Liver (tissue), 9 donors: ENCODE results near the gene CA5A. TPM values are rescaled to one million over a fixed set of nuclear protein-coding genes. Genes with fewer than 3 reads are reported as not detected.

ENCODE experiments used
- DNase-seq: peaks from one replicate; pipeline ENCODE4 v3.0.0-alpha.2; 2017; ENCODE audit warnings: low spot score
- H3K27ac ChIP-seq, 2 donors: one replicate each; pipeline ENCODE4 v1.7.0; 2013; ENCODE audit warnings: inconsistent platforms in 2 of 2, low read length in 2 of 2, control low read depth in 1 of 2, low read depth in 1 of 2, mild to moderate bottlenecking in 1 of 2
- H3K27me3 ChIP-seq, 4 donors: one replicate each; pipeline versions ENCODE4 v1.6.1 to v1.7.0; 2013; ENCODE audit warnings: low read length in 3 of 4, inconsistent platforms in 1 of 4, mild to moderate bottlenecking in 1 of 4, moderate library complexity in 1 of 4; ENCODE audit not compliant: control insufficient read depth in 4 of 4, insufficient read depth in 4 of 4
- H3K36me3 ChIP-seq, 4 donors: one replicate each; pipeline versions ENCODE4 v1.6.1 to v1.7.0; 2013; ENCODE audit warnings: low read length in 3 of 4, mild to moderate bottlenecking in 3 of 4, low read depth in 1 of 4, moderate library complexity in 1 of 4; ENCODE audit not compliant: control insufficient read depth in 4 of 4, insufficient read depth in 3 of 4
- H3K4me1 ChIP-seq, 4 donors: one replicate each; pipeline versions ENCODE4 v1.6.1 to v1.7.0; 2013; ENCODE audit warnings: low read length in 3 of 4, mild to moderate bottlenecking in 3 of 4, moderate library complexity in 1 of 4; ENCODE audit not compliant: control insufficient read depth in 4 of 4, insufficient read depth in 4 of 4
- H3K4me3 ChIP-seq, 3 donors: one replicate each; pipeline versions ENCODE4 v1.6.1 to v1.7.0; 2013; ENCODE audit warnings: low read length in 3 of 3, control low read depth in 1 of 3, low read depth in 1 of 3, mild to moderate bottlenecking in 1 of 3
- H3K9ac ChIP-seq, 2 donors: one replicate each; pipeline ENCODE4 v1.7.0; 2013; ENCODE audit warnings: low read length in 2 of 2, mild to moderate bottlenecking in 2 of 2, moderate library complexity in 2 of 2, control low read depth in 1 of 2, low read depth in 1 of 2
- H3K9me3 ChIP-seq, 4 donors: one replicate each; pipeline versions ENCODE4 v1.6.1 to v1.7.0; 2013; ENCODE audit warnings: low read length in 3 of 4; ENCODE audit not compliant: control insufficient read depth in 4 of 4
- ATF3 ChIP-seq: IDR thresholded peaks from 2 replicates; pipeline ENCODE4 v1.6.1; 2016; ENCODE audit warnings: antibody characterized with exemption
- CTCF ChIP-seq: fragments of 150-350 bp; IDR thresholded peaks from 2 replicates; pipeline ENCODE4 v1.5.1; 2017; ENCODE audit warnings: improper control_type of control experiment, low read depth, low read length; ENCODE audit not compliant: missing input control
- EGR1 ChIP-seq, 2 donors: IDR thresholded peaks; 2 replicates each; pipeline ENCODE4 v1.6.1; 2016 to 2018; ENCODE audit warnings: antibody characterized with exemption in 2 of 2, low read depth in 2 of 2
- FOXA2 ChIP-seq: IDR thresholded peaks from 2 replicates; pipeline ENCODE4 v1.6.1; 2016; ENCODE audit warnings: antibody characterized with exemption
- HNF4A ChIP-seq, 2 donors: conservative IDR thresholded peaks; 2 replicates each; pipeline ENCODE4 v1.6.1; 2016; ENCODE audit warnings: antibody characterized with exemption in 2 of 2, mild to moderate bottlenecking in 2 of 2
- HNF4G ChIP-seq: IDR thresholded peaks from 2 replicates; pipeline ENCODE4 v1.6.1; 2016; ENCODE audit warnings: antibody characterized with exemption
- JUND ChIP-seq, 2 donors: IDR thresholded peaks; 2 replicates each; pipeline ENCODE4 v1.6.1; 2016; ENCODE audit warnings: antibody characterized with exemption in 2 of 2
- MAX ChIP-seq: IDR thresholded peaks from 2 replicates; pipeline ENCODE4 v1.6.1; 2016; ENCODE audit warnings: antibody characterized with exemption
- NR2F2 ChIP-seq: IDR thresholded peaks from 2 replicates; pipeline ENCODE4 v1.6.1; 2016; ENCODE audit warnings: antibody characterized with exemption
- SP1 ChIP-seq: IDR thresholded peaks from 2 replicates; pipeline ENCODE4 v1.6.1; 2018; ENCODE audit warnings: antibody characterized with exemption, mild to moderate bottlenecking
- YY1 ChIP-seq: IDR thresholded peaks from 2 replicates; pipeline ENCODE4 v1.6.1; 2016; ENCODE audit warnings: antibody characterized with exemption, mild to moderate bottlenecking
- WGBS: extraction: QIAGEN DNeasy Blood & Tissue Kit; methylation state at CpG from one replicate; pipeline ENCODE4 v1.1.7; 2013; 5-methylcytosine and 5-hydroxymethylcytosine counted together
- polyA plus RNA-seq, 2 donors: library from polyadenylated mRNA; stranded (reverse) in 1 of 2; unstranded in 1 of 2; fragments of 200-250 nt in 1 of 2; fragments of >200 nt in 1 of 2; fragmentation: Nextera tagmentation in 1 of 2; extraction: Ambion mirVana in 1 of 2; gene quantifications; one replicate each; pipeline versions ENCODE4 v1.2.1 to v1.2.3, GENCODE V29; 2013 to 2015
- total RNA-seq, 2 donors: library from RNA; depleted of rRNA; stranded (reverse); fragments of >200 nt; gene quantifications; one replicate each; pipeline ENCODE4 v1.2.3, GENCODE V29; 2014
- TF ChIP-seq, protein P1 (sequence below): IDR thresholded peaks from 2 replicates; pipeline ENCODE4 v1.6.1; 2016; ENCODE audit warnings: antibody characterized with exemption, mild to moderate bottlenecking
- TF ChIP-seq, protein P2 (sequence below): IDR thresholded peaks from 2 replicates; pipeline ENCODE4 v1.6.1; 2016; ENCODE audit warnings: antibody characterized with exemption
- donor health status: healthy.
- donor health status: healthy.
- donor health status: healthy.
- donor health status: healthy.
- donor health status: healthy.

The CA5A gene
- total and polyA plus RNA-seq, 4 donors, result 12.3 to 66.8 (median 33.6) TPM

DNA sequence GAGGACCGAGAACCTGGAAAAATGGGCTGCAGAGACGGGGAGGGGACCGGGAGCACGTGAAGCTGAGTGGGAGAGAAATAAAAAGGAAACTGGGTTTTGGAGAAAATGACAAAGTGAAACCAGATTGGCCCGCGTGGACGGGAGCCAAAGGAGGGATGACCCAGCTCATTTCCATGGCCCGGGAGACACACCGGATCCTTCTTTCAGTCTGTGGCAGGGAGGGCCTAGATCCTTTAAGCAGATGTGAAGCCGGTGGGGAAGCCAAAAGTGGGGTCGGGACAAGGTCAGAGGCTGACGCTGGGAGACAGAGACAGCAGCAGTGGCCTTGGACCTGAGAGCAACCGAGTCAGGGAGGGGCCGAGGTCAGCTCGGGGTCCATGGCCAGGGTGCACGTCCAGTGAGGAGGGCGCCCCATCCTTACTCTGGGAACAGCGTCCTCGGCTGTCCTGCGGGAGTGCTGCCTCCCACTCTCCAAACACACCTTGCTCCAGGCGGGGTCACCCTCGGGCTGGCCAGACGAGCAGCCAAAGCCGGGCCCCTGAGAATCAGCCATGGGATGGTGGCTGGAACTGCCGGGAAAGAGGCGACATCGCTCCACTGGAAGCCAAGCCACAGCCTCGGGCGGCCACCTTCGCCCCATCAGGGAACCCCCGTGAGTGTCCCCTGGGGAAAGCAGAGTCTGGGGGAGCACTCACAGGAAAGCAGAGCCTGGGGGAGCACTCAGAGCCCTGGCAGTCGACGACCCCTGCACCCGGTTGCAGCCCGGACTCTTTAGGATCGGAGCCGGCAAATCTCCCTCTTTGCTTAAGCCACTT, 17.3 kb downstream of the CA5A start (continued):
- TF ChIP-seq, protein P1, sequence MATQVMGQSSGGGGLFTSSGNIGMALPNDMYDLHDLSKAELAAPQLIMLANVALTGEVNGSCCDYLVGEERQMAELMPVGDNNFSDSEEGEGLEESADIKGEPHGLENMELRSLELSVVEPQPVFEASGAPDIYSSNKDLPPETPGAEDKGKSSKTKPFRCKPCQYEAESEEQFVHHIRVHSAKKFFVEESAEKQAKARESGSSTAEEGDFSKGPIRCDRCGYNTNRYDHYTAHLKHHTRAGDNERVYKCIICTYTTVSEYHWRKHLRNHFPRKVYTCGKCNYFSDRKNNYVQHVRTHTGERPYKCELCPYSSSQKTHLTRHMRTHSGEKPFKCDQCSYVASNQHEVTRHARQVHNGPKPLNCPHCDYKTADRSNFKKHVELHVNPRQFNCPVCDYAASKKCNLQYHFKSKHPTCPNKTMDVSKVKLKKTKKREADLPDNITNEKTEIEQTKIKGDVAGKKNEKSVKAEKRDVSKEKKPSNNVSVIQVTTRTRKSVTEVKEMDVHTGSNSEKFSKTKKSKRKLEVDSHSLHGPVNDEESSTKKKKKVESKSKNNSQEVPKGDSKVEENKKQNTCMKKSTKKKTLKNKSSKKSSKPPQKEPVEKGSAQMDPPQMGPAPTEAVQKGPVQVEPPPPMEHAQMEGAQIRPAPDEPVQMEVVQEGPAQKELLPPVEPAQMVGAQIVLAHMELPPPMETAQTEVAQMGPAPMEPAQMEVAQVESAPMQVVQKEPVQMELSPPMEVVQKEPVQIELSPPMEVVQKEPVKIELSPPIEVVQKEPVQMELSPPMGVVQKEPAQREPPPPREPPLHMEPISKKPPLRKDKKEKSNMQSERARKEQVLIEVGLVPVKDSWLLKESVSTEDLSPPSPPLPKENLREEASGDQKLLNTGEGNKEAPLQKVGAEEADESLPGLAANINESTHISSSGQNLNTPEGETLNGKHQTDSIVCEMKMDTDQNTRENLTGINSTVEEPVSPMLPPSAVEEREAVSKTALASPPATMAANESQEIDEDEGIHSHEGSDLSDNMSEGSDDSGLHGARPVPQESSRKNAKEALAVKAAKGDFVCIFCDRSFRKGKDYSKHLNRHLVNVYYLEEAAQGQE, result no peak
- no peak for TF ChIP-seq YY1

DNA sequence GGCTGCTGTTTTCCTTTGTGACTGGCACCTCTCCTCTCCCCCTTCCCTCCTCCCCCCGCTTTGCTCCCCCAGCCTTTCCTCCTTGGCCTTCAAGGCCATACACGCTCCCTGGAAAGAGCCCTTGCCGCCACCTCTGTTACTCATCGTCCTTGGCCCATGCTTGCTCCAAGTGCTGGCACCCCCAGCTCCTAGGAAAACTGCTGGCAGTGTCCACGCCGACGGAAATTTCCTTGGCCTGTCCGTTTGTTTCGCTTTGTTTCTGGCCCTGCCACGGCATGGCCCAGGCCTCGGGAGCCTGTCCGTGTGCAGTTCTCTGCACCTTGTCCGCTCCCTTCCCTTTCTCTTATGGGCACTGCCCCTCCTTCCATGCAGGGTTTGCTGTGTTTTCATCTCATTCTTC, 18.0 kb downstream of the CA5A start:
- no peak for DNase-seq
- no peak overlapping the region for H3K9ac ChIP-seq

GRCh38 chr16:87917503-87917902, 18.8 kb downstream of the CA5A start:
- peaks cover 0 to 15% (median 2%) of the 10 kb centered on the region in 4 donors for H3K36me3 ChIP-seq
- no peak overlapping the region for H3K4me3 ChIP-seq
- WGBS, result 73% methylated on average over 9 of the region's 9 CpGs
- no peaks in the 10 kb centered on the region for H3K9me3 ChIP-seq
- no peak overlapping the region for H3K27ac ChIP-seq
- H3K4me1 ChIP-seq, result peaks cover 2 to 17% (median 7%) of the 10 kb centered on the region in 4 donors
- DNase-seq, result no peak
- no peaks in the 10 kb centered on the region for H3K27me3 ChIP-seq
- no peak overlapping the region for H3K9ac ChIP-seq
- TF ChIP-seq HNF4G, result no peak
- TF ChIP-seq, protein P2, sequence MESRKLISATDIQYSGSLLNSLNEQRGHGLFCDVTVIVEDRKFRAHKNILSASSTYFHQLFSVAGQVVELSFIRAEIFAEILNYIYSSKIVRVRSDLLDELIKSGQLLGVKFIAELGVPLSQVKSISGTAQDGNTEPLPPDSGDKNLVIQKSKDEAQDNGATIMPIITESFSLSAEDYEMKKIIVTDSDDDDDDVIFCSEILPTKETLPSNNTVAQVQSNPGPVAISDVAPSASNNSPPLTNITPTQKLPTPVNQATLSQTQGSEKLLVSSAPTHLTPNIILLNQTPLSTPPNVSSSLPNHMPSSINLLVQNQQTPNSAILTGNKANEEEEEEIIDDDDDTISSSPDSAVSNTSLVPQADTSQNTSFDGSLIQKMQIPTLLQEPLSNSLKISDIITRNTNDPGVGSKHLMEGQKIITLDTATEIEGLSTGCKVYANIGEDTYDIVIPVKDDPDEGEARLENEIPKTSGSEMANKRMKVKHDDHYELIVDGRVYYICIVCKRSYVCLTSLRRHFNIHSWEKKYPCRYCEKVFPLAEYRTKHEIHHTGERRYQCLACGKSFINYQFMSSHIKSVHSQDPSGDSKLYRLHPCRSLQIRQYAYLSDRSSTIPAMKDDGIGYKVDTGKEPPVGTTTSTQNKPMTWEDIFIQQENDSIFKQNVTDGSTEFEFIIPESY, result no peak
- TF ChIP-seq ATF3, result no peak
- TF ChIP-seq, protein P1, result no peak
- no peak for TF ChIP-seq NR2F2
- TF ChIP-seq HNF4A (conservative IDR thresholded peaks at IDR 0.05), result no peak
- TF ChIP-seq EGR1 (IDR thresholded peaks at IDR 0.05; ENCODE audit: low read depth in 2 of 2), result no peak

More for the DNA sequence above, 18.0 kb downstream of the CA5A start:
- no peak for TF ChIP-seq HNF4G
- TF ChIP-seq SP1, result no peak
- TF ChIP-seq ATF3, result no peak
- TF ChIP-seq CTCF, result no peak
- no peak for TF ChIP-seq FOXA2
- TF ChIP-seq JUND (IDR thresholded peaks at IDR 0.05), result no peak
- TF ChIP-seq MAX, result no peak
- TF ChIP-seq NR2F2, result no peak
- Histone ChIP-seq H3K27me3 (no peaks in the 10 kb centered on the region), H3K36me3 (peaks cover 0 to 15% (median 2%) of the 10 kb centered on the region in 4 donors), H3K27ac (peak overlapping the region in 1 of 2 donors; percentile 43), H3K9me3 (no peaks in the 10 kb centered on the region), H3K4me3 (no peak overlapping the region), H3K4me1 (peaks cover 6 to 24% (median 16%) of the 10 kb centered on the region in 4 donors)
- WGBS, result 88% methylated on average over 13 of the region's 13 CpGs
